ENCODE data around the gene TRUB1. TPM values are rescaled to one million over a fixed set of nuclear protein-coding genes. Genes with fewer than 3 reads are reported as not detected.

Gene TRUB1
- total and polyA plus RNA-seq, 2 donors from 2014 or later = 11.5 to 17.1 TPM

GRCh38 chr10:114967071-114967470 is 29.1 kb downstream of the TRUB1 start:
- FAIRE-seq (no peak), DNase-seq (no peak)
- H3K9ac ChIP-seq (ENCODE audit: low read length in 3 of 3) = no peak overlapping the region
- intact Hi-C loops (cut with DNase I) = no loop called here
- H3K4me1 ChIP-seq (ENCODE audit: control insufficient read depth in 2 of 3, insufficient read depth in 2 of 3, low read depth in 1 of 3, low read length in 3 of 3) = no peaks in the 10 kb centered on the region
- no peak overlapping the region for H3K27ac ChIP-seq (ENCODE audit: low read depth in 2 of 2, low read length in 2 of 2)
- no peak overlapping the region for H3K4me3 ChIP-seq (ENCODE audit: low read length in 3 of 3)
- H3K36me3 ChIP-seq (ENCODE audit: control insufficient read depth in 2 of 3, insufficient read depth in 3 of 3, low read length in 3 of 3) = peaks cover 4 to 10% (median 5%) of the 10 kb centered on the region in 3 donors
- no peak for TF ChIP-seq CTCF (IDR thresholded peaks at IDR 0.05; ENCODE audit: borderline replicate concordance, extremely low read depth, insufficient read depth)
- H3K9me3 ChIP-seq (ENCODE audit: control insufficient read depth in 2 of 3, insufficient read depth in 1 of 3, low read length in 3 of 3) = no peaks in the 10 kb centered on the region
- no peaks in the 10 kb centered on the region for H3K27me3 ChIP-seq (ENCODE audit: control insufficient read depth, insufficient read depth, low read length)

- no peak overlapping the region for H3K27ac ChIP-seq (ENCODE audit: low read depth in 2 of 2, low read length in 2 of 2)
- FAIRE-seq (no peak), DNase-seq (no peak)
- H3K36me3 ChIP-seq (ENCODE audit: control insufficient read depth in 2 of 3, insufficient read depth in 3 of 3, low read length in 3 of 3) = no peaks in the 10 kb centered on the region
- no peaks in the 10 kb centered on the region for H3K4me1 ChIP-seq (ENCODE audit: control insufficient read depth in 2 of 3, insufficient read depth in 2 of 3, low read depth in 1 of 3, low read length in 3 of 3)
- no peak overlapping the region for H3K9ac ChIP-seq (ENCODE audit: low read length in 3 of 3)
- intact Hi-C loops (cut with DNase I) = no loop called here
- no peak overlapping the region for H3K4me3 ChIP-seq (ENCODE audit: low read length in 3 of 3)
- no peak for TF ChIP-seq CTCF (IDR thresholded peaks at IDR 0.05; ENCODE audit: borderline replicate concordance, extremely low read depth, insufficient read depth)
- no peaks in the 10 kb centered on the region for H3K27me3 ChIP-seq (ENCODE audit: control insufficient read depth, insufficient read depth, low read length)
- H3K9me3 ChIP-seq (ENCODE audit: control insufficient read depth in 2 of 3, insufficient read depth in 1 of 3, low read length in 3 of 3) = no peaks in the 10 kb centered on the region
These were observed 32.5 kb downstream of the TRUB1 start for GRCh38 chr10:114970515-114970914.

- intact Hi-C loops (cut with DNase I) = no loop called here
- H3K4me3 ChIP-seq (ENCODE audit: low read length in 3 of 3) = no peak overlapping the region
- H3K27me3 ChIP-seq (ENCODE audit: control insufficient read depth, insufficient read depth, low read length) = no peaks in the 10 kb centered on the region
- DNase-seq (no peak), FAIRE-seq (no peak)
- H3K36me3 ChIP-seq (ENCODE audit: control insufficient read depth in 2 of 3, insufficient read depth in 3 of 3, low read length in 3 of 3) = no peaks in the 10 kb centered on the region
- no peak overlapping the region for H3K27ac ChIP-seq (ENCODE audit: low read depth in 2 of 2, low read length in 2 of 2)
- no peaks in the 10 kb centered on the region for H3K4me1 ChIP-seq (ENCODE audit: control insufficient read depth in 2 of 3, insufficient read depth in 2 of 3, low read depth in 1 of 3, low read length in 3 of 3)
- H3K9me3 ChIP-seq (ENCODE audit: control insufficient read depth in 2 of 3, insufficient read depth in 1 of 3, low read length in 3 of 3) = no peaks in the 10 kb centered on the region
- no peak for TF ChIP-seq CTCF (IDR thresholded peaks at IDR 0.05; ENCODE audit: borderline replicate concordance, extremely low read depth, insufficient read depth)
- H3K9ac ChIP-seq (ENCODE audit: low read length in 3 of 3) = no peak overlapping the region
These were observed 35.3 kb downstream of the TRUB1 start for GRCh38 chr10:114973306-114973705.

- Histone ChIP-seq H3K4me3 (ENCODE audit: low read length in 3 of 3) (no peak overlapping the region), H3K27ac (ENCODE audit: low read depth in 2 of 2, low read length in 2 of 2) (no peak overlapping the region), H3K4me1 (ENCODE audit: control insufficient read depth in 2 of 3, insufficient read depth in 2 of 3, low read depth in 1 of 3, low read length in 3 of 3) (no peaks in the 10 kb centered on the region), H3K9me3 (ENCODE audit: control insufficient read depth in 2 of 3, insufficient read depth in 1 of 3, low read length in 3 of 3) (no peaks in the 10 kb centered on the region), H3K27me3 (ENCODE audit: control insufficient read depth, insufficient read depth, low read length) (no peaks in the 10 kb centered on the region), H3K9ac (ENCODE audit: low read length in 3 of 3) (no peak overlapping the region), H3K36me3 (ENCODE audit: control insufficient read depth in 2 of 3, insufficient read depth in 3 of 3, low read length in 3 of 3) (no peaks in the 10 kb centered on the region)
- DNase-seq (no peak), FAIRE-seq (no peak)
- TF ChIP-seq CTCF (IDR thresholded peaks at IDR 0.05; ENCODE audit: borderline replicate concordance, extremely low read depth, insufficient read depth) = no peak
- intact Hi-C loops (cut with DNase I) = no loop called here
These were observed 36.0 kb downstream of the TRUB1 start for GRCh38 chr10:114973997-114974396.

All from kidney (tissue), 14 donors.